ENCODE measurements around the gene ASB17. TPM values are rescaled to one million over a fixed set of nuclear protein-coding genes. Genes with fewer than 3 reads are reported as not detected.

Gene ASB17, protein sequence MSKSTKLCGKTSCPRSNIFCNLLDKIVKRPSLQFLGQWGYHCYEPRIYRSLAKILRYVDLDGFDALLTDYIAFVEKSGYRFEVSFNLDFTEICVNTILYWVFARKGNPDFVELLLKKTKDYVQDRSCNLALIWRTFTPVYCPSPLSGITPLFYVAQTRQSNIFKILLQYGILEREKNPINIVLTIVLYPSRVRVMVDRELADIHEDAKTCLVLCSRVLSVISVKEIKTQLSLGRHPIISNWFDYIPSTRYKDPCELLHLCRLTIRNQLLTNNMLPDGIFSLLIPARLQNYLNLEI
- not detected in 2 replicates for total RNA-seq

DNA sequence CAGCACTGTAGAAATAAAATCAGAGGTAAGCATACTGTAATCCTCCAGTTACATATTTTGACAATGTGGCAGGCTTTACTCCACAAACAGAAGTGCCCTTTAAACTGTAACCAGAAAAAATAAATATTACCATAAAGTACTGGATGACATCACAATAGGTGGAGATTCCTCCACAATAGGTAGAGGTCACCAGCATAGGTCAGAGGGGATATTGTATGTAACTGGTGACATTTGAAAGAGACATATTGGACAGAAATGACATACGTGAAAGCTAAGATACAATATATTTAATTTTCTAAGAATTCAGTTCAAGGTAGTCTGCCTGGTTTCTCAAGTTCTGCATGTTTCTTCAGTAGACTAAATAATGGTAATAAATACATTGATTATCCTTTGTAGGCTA lies at the start of gene ASB17:
Gene ASB17 (minus strand): TSS at position 101 of the 400 bp plus-strand sequence. CDS start 113 bp downstream, outside the sequence.

Other genes starting within 250 kb of the ASB17 start
- 23.6 and 24.9 TPM in 2 replicates for gene ACADM, start 207.7 kb downstream of the ASB17 start, total RNA-seq
- 60.7 and 64.8 TPM in 2 replicates for gene RABGGTB, start 146.1 kb downstream of the ASB17 start, total RNA-seq
- under 0.01 TPM in 2 replicates for gene MSH4, start 135.5 kb downstream of the ASB17 start, total RNA-seq
- gene ST6GALNAC3, start 142.3 kb upstream of the ASB17 start, total RNA-seq: under 0.01 and 0.16 TPM in 2 replicates

All from cardiac atrium fibroblast (primary cell).